ENCODE measurements around the gene BHLHE23.

Gene BHLHE23

DNA sequence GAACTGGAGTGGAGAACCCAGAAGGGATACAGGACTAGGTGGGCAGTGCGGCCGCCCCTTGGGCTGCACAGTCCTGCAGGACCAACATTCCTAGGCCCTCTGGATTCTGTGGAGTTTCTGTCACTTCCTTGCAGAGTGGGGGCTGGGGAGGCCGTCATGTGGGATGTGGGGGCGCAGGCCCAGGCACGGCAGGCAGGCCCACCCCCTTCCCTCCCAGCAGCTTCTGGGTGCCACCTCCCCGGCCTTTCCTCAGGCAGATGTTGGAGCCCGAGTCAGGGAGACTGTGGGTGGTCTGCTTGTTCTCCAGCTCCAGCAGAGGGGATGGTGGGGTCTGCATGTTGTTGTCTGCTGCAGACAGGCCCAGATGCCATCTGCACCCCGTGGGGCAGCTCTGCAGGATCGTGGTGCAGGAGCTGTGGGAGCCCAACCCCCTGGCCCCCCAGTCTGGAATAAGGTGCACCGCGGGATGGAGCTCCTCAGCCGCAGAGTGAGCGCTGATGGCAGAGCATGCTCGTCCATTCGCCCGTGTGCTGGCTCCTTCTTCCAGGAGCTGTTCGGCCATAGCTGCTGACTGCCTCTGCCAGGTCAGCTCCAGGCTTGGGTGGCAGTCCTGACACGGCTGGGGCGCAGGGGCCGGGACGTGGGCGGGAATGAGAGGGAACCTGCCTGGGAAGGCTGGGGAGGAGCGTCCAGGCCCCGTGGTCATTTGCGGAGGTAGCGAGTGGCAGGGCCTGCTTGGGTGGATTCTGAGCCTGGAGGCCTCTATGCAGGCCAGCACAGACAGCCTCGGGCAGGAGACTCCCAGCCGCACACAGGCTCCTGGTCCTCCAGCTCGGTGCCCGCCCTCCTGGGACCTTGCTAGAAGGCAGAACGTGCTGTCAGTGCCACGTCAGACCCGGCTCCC, 36.2 kb downstream of the BHLHE23 start:
- DNase-seq: no peak

DNA sequence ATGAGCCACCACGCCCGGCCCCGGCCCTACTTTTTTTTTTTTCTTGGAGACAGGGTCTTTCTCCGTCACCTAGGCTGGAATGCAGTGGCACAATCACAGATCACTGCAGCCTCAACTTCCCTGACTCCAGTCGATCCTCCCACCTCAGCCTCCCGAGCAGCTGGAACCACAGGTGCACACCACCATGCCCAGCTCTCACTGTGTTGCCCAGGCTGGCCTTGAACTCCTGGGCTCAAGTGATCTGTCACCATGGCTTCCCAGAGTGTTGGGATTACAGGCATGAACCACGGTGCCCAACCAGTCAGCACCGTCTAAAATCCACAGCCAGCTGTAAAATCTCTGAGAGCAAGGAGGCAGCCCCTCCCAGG, 36.8 kb downstream of the BHLHE23 start:
- DNase-seq: no peak

DNA sequence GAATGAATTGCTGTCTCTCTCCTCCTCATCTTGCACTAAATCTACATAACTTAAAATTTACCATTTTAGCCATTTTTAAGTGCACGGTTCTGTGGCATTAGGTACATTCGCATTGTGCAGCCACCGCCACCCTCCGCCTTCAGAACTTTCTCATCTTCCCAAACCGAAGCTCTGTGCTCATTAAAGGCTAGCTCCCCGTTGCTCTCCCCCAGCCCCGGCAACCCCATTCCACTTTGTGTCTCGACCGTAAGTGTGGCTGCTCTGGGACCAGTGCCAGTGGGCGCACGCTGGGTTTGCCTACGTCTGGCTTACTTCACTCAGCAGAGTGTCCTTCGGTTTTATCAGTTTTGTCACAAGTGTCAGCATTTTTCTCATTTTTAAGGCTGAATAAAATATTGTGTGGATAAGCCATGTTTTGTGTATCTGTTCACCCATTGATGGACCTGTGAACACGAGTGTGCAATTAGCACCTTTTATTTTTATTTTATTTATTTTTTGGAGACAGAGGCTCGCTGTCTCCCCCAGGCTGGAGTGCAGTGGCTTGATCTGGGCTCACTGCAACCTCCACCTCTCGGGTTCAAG, 37.5 kb downstream of the BHLHE23 start:
- no peak for DNase-seq

DNA sequence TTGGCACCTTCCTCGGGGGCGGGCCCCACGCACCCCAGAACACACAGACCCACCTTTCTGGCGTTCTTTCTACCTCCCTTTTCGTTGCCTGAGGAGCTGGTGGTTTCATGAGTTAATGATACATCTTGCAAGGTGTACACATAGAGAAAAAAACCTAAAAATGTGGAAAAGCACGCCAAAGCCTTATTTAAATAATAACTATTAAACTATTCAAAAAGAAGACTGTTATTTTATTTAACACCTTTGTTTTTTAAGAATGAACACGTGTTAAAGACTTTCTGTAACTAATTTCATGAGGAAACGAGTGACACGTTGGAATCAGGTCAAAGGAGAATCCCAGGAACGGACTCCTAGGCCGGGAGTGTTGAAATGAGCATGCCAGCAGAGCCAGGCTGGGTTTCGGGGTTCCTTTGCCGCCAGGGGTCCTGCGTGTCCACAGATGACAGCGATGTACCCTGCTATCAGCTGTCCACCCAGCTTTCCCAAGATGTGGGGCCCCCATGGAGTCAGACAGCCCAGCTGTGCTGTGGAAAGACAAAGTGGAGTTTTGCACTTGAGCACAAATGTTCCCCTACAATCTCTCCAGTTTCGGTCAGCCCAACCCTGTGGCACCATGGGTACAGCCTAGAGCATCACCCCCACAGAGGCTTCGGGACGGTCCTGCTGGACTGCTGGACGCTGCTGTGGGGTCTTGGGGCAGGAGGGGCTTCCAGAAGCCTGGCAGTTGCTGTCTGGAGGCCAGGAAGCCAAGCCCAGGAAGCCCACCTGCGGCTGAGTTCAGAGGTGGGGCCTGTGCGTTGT, 38.2 kb downstream of the BHLHE23 start:
- no peak for DNase-seq

DNA sequence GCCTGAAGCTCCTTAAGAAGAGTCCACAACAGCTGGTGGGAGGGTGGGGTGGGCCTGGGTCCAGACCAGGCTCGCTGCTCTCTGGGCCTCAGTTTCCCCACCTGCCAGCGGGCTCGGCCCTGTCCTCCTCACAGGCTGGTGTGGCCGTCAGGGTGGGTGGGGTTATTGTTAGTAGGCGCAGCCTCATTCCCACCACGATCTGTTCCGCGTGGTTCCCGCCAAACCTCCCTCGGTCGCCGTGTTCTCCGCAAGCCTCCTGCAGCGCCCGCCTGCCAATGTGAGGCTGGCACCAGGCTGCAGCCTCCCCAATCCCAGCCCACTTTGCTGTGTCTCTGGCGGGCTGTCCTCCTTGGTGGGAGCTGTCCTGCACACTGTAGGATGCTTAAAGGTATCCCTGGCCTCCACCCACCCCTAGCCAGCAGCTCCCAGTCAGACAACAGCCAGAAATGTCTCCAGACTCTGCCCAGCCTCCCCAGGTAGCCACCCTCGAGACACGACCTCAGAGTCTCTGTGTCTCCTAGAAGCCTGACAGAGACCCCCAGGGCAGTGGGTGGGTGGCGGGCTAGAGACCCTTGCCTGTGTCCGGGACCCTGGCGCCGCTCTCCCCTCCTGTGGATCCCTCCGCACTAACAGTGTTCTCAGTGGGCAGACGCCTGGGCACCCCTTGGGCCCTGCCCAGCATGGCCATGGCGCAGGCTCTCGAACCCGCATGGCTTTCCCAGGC, 39.0 kb downstream of the BHLHE23 start:
- DNase-seq: no peak

DNA sequence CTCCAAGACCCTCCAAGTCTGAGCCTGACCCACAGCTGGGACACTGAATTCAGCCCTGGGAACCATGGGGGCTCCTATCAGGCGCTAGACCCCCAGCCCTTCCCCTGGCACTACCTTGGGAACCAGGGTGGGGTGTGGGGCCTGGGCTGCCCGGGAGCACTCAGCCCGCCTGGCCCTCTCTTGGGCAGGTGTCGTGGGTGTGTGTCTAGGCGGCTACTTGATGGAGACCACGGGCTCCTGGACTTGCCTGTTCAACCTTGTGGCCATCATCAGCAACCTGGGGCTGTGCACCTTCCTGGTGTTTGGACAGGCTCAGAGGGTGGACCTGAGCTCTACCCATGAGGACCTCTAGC, 39.6 kb downstream of the BHLHE23 start:
- no peak for DNase-seq

DNA sequence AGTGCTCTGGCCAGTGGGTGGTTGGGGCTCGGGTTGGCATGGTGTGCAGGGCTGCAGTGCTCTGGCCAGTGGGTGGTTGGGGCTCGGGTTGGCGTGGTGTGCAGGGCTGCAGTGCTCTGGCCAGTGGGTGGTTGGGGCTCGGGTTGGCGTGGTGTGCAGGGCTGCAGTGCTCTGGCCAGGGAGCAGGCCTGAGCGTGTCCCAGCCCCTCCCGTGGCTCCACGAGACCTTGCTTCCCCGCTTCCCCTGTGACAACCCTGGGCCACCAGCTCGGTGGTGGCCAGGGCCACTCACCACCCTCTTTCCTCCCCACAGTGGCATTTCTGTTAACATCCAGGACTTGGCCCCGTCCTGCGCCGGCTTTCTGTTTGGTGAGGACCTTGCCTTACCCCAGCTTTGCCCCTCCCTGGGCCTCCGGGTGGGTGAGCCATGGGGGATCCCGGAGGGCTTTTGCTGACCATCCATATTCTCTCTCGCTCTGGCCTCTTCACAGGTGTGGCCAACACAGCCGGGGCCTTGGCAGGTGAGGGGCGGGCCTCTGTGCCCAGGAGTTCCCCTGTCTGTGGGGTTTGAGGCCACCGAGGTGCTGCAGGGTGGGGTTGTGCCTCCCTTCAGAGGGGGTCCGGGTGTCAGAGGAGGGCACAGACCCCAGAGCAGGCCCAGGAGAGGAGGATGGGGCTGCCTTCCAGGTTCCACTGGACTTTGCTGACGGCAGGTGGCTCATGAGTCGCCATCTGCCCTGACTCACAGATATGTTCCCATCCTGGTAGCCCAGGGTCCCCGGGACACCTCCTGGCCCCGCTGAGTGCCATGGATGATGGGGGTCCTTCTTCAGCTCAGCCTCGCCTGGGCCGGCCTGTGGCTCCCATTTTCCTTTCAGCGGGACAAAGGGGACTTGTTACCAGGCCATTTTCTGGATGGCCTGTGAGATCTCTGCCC, 40.3 kb downstream of the BHLHE23 start:
- DNase-seq: no peak

DNA sequence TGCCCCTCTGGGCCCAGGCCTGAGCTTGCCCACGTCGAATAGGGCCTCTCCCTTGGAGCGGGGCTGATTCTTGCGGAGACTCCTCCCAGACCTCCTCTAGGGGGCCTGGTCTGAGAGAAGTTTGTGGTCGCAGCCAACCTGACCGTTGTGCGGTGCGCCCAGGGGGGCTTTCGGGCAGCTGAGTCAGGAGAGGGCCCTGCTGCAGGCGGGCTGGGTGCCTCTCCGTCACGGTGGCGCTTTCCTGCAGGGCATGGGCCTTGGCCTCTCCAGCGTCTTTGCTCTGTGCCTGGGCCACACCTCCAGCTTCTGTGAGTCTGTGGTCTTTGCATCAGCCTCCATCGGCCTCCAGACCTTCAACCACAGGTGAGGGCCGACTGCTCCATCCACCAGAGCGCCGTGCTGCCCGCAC, 41.4 kb downstream of the BHLHE23 start:
- no peak for DNase-seq

DNA sequence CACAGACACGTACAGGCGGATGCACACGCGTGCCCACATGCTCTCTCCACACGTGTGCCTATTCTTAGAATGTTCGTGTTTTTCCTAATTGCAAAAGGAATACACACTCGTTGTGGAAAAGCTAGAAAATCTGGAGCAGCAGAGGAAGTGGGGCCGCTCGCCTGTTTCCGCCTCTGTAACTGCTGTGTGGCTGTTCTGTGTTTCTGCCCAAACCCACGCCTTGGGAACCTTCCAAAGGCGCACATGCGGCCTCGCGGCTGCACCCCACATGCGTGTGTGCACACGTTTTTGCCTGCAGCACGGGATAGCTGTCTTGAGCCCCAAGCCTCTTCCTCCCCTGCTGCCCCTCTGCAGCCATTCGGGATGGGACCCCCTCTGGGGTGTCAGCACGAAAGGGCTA, 42.1 kb downstream of the BHLHE23 start:
- DNase-seq: no peak

DNA sequence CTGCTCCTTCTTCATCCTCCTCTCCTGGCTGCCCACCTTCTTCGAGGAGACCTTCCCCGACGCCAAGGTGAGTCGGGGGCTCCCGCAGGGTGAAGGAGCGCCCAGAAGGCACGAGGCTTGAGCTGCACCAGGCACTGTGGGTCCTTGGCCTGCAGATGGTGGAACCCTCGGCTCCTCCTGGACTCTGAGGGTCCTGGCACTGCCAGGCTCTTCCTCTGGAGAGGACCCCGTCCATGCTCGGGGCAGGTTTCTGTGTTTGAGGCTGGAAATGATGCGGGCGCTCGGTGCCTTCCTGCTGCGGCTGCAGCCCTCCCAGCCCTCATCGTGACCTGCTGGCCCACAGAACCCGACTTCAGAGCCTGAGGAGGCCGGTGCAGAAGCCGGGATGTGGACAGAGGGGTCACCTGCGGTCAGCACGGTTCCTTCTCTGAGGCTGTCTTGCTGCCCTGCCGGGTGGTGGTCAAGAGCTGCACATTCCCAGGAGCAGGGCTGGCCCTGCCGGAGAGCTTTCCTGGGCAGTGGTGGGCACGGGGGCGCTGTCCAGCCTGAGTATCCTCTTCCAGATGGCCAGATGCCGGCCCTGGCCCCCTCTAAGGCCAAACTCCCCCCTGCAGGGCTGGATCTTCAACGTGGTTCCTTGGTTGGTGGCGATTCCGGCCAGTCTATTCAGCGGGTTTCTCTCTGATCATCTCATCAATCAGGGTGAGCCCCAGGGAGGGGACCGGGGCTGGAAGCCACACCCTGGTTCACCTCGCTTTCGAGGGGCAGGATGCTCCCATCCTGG, 43.0 kb downstream of the BHLHE23 start:
- no peak for DNase-seq

DNA sequence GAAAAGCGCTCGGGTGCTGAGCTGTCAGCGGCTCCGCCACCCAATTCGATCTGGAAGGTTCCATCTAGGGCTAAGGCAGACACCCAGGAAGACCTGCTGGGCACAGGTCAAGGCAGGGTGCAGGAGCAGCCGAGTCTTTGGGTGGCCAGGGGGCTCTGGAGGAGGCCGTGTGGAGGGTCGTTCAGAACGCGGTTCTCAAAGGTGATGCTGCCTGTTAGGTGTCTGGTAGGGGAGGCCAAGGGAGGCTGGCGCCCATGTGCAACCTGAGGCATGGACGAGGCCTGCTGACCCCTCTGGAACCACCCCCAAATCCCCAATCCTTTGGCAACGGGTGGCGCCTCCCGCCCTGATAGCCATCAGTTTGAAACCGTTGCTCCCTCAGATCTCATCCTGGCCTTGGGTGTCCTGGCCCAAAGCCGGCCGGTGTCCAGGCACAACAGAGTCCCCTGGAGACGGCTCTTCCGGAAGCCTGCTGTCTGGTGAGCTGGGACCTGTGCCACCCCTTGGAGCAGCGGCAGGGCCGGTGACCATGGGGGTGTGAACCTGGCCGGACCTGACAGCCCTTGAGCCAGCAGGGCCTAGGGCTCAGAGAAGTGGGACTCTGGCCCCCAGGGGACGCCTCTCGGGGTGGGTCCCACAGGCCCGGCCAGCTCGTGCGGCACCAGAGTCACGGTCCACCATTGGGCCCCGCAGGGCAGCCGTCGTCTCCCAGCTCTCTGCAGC, 43.7 kb downstream of the BHLHE23 start:
- no peak for DNase-seq

DNA sequence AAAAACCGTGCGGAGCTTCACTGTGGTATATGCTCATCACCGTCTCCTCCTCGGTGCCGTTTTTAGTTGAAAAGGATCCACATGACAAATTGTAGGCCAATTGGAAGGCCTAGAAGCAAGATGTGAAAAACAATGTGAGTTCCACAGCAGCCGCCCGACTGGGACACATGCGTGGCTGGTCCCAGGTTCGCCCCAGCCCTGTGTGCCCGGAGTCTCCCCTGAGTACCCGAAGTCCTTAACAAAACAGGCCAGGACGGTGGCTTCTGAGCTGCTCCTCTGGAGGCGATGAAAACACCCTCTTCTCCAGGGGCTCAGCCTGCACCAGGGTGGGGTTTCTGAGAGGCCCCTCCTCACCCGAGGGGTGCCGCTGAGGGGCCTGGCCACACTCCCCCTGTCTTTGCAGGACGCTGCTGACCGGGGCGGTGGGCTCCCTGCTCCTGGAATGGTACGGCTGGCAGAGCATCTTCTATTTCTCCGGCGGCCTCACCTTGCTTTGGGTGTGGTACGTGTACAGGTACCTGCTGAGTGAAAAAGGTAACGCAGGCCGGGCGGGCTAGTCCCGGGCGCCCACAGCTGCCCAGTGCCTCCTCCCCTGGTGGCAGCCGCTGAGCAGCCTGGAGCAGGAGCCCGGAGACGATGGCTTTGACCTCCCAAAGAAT, 44.4 kb downstream of the BHLHE23 start:
- DNase-seq: no peak

DNA sequence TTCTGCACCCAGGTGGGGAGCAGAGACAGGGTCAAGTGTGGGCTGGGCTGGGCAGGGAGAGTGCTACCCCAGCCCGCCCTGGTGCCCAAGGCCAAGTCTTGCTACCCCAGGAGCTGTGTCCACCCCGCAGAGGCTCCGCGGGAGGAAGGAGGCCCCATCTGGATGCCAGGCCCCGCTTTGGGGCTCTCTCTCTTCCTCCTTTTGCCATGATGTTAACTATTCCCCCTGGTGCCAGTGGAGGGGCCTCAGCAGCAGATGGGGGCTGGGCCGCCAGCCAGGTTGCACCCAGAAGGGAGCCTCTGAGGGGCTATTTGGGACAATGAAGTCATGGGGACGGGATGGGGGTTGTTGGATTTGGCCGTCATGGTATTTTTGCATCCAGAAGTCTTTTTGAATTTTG, 45.0 kb downstream of the BHLHE23 start:
- no peak for DNase-seq

DNA sequence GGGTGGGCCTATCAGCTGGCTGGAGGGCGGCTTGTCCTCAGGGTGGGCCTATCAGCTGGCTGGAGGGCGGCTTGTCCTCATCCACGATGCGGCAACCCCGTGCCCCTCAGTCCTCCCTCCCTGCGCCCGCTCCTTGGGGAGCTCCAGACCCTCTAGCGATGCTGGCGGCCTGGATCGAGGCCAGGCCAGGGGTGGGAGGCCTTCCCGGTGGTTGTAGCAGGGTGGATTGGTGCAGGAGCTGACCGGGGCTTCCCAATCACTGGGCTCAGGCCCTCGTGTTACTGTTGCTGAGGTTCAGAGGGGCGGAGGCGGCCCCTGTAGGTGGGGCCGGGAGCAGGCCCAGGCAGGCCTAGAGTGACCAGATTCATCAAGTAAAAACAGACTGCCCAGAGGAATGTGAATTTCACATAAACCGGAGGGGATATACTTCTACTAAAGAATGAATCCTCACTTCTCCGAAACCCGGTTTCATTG, 45.4 kb downstream of the BHLHE23 start:
- peak; percentile 37 for DNase-seq

DNA sequence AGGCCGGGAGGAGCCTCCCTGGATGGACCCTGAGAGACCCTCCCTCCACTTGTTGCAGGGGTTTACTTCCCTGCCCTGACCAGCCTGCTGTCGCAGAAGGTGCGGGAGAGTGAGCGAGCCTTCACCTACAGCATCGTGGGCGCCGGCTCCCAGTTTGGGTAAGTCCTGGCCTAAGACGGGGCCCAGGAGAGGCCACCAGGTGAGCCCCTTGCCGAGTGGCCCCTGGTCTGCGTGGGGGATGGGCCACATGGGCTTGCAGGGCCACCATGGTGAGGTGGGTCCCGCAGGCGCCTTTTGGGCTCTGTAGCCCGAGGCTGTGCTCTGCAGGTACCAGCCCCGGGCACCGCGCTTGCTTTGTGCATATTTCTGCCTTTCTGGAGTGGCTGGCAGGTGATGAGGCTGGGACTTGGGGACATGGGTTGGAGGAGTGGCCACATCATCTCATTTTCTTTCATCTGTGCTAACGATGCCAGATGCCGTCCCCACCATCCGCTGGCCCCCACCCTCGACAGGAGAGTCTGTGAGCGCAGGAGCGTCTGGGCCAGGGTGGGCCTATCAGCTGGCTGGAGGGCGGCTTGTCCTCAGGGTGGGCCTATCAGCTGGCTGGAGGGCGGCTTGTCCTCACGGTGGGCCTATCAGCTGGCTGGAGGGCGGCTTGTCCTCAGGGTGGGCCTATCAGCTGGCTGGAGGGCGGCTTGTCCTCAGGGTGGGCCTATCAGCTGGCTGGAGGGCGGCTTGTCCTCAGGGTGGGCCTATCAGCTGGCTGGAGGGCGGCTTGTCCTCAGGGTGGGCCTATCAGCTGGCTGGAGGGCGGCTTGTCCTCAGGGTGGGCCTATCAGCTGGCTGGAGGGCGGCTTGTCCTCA, 46.1 kb downstream of the BHLHE23 start:
- DNase-seq: peak; percentile 76

DNA sequence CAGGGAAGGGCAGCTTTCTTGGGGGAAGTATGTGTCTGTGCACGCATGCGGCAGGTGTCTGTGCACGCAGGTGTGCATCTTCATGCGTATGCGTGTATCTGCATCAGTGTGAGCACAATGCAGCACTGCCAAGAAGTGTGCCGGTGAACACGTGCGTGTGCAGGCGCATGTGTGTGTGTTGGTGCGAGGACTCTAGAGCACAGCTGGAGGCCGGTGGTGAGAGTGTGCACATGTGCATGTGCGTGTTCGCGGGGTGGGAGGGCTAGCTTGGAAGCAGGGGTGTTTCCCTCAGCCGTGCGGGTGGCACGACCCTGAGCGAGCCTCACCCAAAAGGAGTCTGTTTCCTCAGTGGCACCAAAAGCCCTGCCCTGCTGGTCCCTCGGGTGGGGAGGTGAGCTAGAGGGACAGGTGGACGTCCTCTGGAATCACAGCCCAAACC, 46.7 kb downstream of the BHLHE23 start:
- DNase-seq: no peak

DNA sequence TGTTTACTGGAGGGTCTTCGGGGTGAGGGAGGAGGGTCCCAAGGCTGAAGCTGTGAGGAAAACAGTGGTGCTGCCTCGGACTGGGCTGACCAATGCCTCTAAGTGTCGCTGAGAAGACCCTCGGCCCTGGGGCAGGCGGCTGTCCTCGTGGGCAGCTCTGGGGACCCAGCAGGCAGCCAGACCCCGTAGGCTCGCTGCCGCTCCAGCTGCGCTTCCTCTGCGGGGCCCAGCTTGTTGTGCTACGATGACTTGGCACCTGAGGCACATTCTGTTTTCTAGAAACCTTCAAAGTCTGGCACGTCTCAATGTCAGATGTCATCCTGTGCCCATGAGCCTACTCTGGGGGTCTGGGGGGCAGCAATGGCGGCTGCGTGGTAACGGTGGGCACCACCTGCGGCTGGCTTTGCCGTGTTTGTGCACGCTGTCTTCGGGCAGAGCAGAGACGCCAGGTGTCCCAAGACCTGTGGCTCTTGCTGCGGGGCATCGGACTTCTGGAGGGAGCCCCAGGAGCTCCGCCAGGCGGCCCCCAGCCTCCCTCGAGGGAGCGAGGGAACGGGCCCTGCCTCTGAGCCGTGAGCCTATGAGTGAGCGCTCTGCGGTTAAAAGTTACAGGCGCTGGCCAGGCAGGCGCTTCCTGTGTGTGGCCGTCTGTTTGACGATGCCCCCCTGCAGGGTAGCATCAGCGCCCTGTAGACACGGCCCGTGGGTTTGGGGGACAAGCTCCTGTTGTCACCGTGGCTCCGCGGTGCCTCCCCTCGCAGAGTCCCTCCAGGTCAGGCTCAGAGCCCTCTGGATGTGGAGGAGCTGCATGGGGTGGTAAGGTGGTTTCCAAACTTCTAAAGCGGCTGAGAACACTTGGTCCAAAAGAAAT, 47.4 kb downstream of the BHLHE23 start:
- no peak for DNase-seq

All from NCI-H146 (cell line).